ENCODE results near the gene ENAM.

DNA sequence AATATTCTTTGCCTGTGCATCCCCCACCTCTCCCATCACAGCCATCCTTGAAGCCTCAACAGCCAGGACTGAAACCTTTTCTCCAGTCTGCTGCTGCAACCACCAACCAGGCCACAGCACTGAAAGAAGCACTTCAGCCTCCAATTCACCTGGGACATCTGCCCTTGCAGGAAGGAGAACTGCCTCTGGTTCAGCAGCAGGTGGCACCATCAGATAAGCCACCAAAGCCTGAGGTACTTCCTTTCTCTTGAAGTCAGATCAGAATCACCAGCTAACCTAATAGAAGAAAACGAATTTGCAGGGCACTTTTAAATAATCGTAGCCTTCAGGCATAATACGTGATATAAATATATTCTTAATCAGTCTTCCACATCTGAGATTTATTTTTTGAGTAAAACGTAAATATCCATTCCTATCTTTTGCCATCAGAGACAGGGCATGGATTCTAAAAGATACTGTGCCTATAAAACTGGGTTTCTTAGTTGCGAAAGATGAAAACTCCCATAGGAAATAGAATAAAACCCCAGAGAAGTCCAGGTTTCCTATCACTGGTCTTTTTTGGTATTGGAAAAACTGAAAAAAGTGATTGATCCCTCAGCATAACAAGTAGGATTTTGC is 27.0 kb upstream of the ENAM start:
- TF ChIP-seq, protein P1, sequence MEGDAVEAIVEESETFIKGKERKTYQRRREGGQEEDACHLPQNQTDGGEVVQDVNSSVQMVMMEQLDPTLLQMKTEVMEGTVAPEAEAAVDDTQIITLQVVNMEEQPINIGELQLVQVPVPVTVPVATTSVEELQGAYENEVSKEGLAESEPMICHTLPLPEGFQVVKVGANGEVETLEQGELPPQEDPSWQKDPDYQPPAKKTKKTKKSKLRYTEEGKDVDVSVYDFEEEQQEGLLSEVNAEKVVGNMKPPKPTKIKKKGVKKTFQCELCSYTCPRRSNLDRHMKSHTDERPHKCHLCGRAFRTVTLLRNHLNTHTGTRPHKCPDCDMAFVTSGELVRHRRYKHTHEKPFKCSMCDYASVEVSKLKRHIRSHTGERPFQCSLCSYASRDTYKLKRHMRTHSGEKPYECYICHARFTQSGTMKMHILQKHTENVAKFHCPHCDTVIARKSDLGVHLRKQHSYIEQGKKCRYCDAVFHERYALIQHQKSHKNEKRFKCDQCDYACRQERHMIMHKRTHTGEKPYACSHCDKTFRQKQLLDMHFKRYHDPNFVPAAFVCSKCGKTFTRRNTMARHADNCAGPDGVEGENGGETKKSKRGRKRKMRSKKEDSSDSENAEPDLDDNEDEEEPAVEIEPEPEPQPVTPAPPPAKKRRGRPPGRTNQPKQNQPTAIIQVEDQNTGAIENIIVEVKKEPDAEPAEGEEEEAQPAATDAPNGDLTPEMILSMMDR (IDR thresholded peaks at IDR 0.05; ENCODE audit: control extremely low read depth in 1 of 3, insufficient read depth in 1 of 3, low read depth in 1 of 3, low read length in 3 of 3) = peak; percentile 83 to 96 (median 85)
- TF ChIP-seq BRCA1 (IDR thresholded peaks at IDR 0.05; ENCODE audit: low read depth, low read length) (no peak), EGR1 (IDR thresholded peaks at IDR 0.05; ENCODE audit: borderline replicate concordance, low read depth, low read length) (no peak), JUND (IDR thresholded peaks at IDR 0.05; ENCODE audit: low read length) (no peak), CBX5 (IDR thresholded peaks at IDR 0.05; ENCODE audit: low read depth, low read length) (no peak), EZH2 (IDR thresholded peaks at IDR 0.05; ENCODE audit: low read depth, low read length, severe bottlenecking) (no peak), NRF1 (IDR thresholded peaks at IDR 0.05; ENCODE audit: low read depth, low read length) (no peak)

All from H1 (cell line).